Lower lobe of right lung (tissue), 2 donors: Measurements from ENCODE around the gene DGKI. TPM values are rescaled to one million over a fixed set of nuclear protein-coding genes. Genes with fewer than 3 reads are reported as not detected.
A peak's percentile ranks its signal among the peaks of the same experiment; 100 is the strongest.

Experiments used
- ATAC-seq, 2 donors: fragments of 200-7000 bp; cut with Tn5 transposase; one replicate each; pipeline ENCODE4 v1.9.1; 2020 to 2022; ENCODE audit warnings: mild to moderate bottlenecking in 2 of 2, moderate library complexity in 2 of 2
- DNase-seq: peaks from one replicate; pipeline ENCODE4 v3.0.0-alpha.2; 2020
- H3K27ac ChIP-seq: fragments of 200-600 bp; one replicate; pipeline ENCODE4 v1.8.0; 2022
- H3K27me3 ChIP-seq: fragments of 200-600 bp; one replicate; pipeline ENCODE4 v1.8.0; 2022; ENCODE audit warnings: low read depth
- H3K36me3 ChIP-seq: fragments of 200-600 bp; one replicate; pipeline ENCODE4 v1.8.0; 2022; ENCODE audit warnings: mild to moderate bottlenecking
- H3K4me1 ChIP-seq: fragments of 200-600 bp; one replicate; pipeline ENCODE4 v1.8.0; 2022
- H3K4me3 ChIP-seq: fragments of 200-600 bp; one replicate; pipeline ENCODE4 v1.8.0; 2022; ENCODE audit warnings: mild to moderate bottlenecking
- H3K9me3 ChIP-seq: fragments of 200-600 bp; one replicate; pipeline ENCODE4 v1.8.0; 2022
- CTCF ChIP-seq: fragments of 200-600 bp; IDR thresholded peaks from one replicate; pipeline ENCODE4 v1.8.0; 2022; ENCODE audit warnings: antibody characterized with exemption, mild to moderate bottlenecking
- intact Hi-C: fragments of 100-400 bp; cut with DNase I; formaldehyde crosslinking; loops from one replicate; pipeline ENCODE4 v1.11.0; 2022
- total RNA-seq: library from RNA; stranded (reverse); fragmentation: NEBNext Ultra II Directional; extraction: Animal tissue kit (Norgen Biotek cat#: 25700); gene quantifications from one replicate; pipeline ENCODE4 v1.2.1, GENCODE V29; 2021
- donor health status: DM: no; HTN: yes; CAD: no; lungs with severe emphysema.

The DGKI gene
- total RNA-seq, 1 donor from 2014 or later, result 0.09 TPM

GRCh38 chr7:137656227-137656849, 190.4 kb downstream of the DGKI start:
- Histone ChIP-seq H3K36me3 (no peaks in the 10 kb centered on the region), H3K27ac (no peak overlapping the region), H3K27me3 (no peaks in the 10 kb centered on the region), H3K4me1 (peaks cover 12% of the 10 kb centered on the region), H3K9me3 (no peaks in the 10 kb centered on the region), H3K4me3 (no peak overlapping the region)
- intact Hi-C loops, result loop anchor here (5.0 kb wide), 1 partner anchor 241 kb away; no protein-coding TSS in a partner anchor
- DNase-seq (peak; percentile 78), ATAC-seq (peak; percentile 78 to 80)
- TF ChIP-seq CTCF, result peak; percentile 77

GRCh38 chr7:137655804-137656203, 191.0 kb downstream of the DGKI start:
- no peaks in the 10 kb centered on the region for H3K36me3 ChIP-seq
- DNase-seq (no peak), ATAC-seq (no peak)
- H3K4me3 ChIP-seq, result no peak overlapping the region
- no peaks in the 10 kb centered on the region for H3K9me3 ChIP-seq
- TF ChIP-seq CTCF, result no peak
- H3K27ac ChIP-seq, result no peak overlapping the region
- H3K27me3 ChIP-seq, result no peaks in the 10 kb centered on the region
- intact Hi-C loops, result loop anchor here (5.0 kb wide), 1 partner anchor 241 kb away; no protein-coding TSS in a partner anchor
- H3K4me1 ChIP-seq, result peaks cover 12% of the 10 kb centered on the region

- no peak overlapping the region for H3K27ac ChIP-seq
- intact Hi-C loops, result no loop called here
- ATAC-seq (no peak), DNase-seq (no peak)
- no peak overlapping the region for H3K4me3 ChIP-seq
- no peaks in the 10 kb centered on the region for H3K9me3 ChIP-seq
- no peaks in the 10 kb centered on the region for H3K27me3 ChIP-seq
- no peaks in the 10 kb centered on the region for H3K36me3 ChIP-seq
- no peak for TF ChIP-seq CTCF
- peaks cover 12% of the 10 kb centered on the region for H3K4me1 ChIP-seq
These were observed 194.1 kb downstream of the DGKI start for GRCh38 chr7:137652721-137653120.

- Histone ChIP-seq H3K27me3 (peaks cover 5% of the 10 kb centered on the region), H3K4me3 (no peak overlapping the region), H3K9me3 (no peaks in the 10 kb centered on the region), H3K36me3 (no peaks in the 10 kb centered on the region), H3K4me1 (no peaks in the 10 kb centered on the region), H3K27ac (no peak overlapping the region)
- DNase-seq (no peak), ATAC-seq (no peak)
- TF ChIP-seq CTCF, result no peak
- intact Hi-C loops, result no loop called here
These were observed 198.7 kb downstream of the DGKI start for GRCh38 chr7:137647905-137648565.

GRCh38 chr7:137642472-137642871, 204.3 kb downstream of the DGKI start:
- no peak overlapping the region for H3K4me3 ChIP-seq
- H3K9me3 ChIP-seq, result no peaks in the 10 kb centered on the region
- ATAC-seq (no peak), DNase-seq (no peak)
- peaks cover 4% of the 10 kb centered on the region for H3K27me3 ChIP-seq
- H3K4me1 ChIP-seq, result no peaks in the 10 kb centered on the region
- H3K36me3 ChIP-seq, result no peaks in the 10 kb centered on the region
- intact Hi-C loops, result no loop called here
- no peak overlapping the region for H3K27ac ChIP-seq
- no peak for TF ChIP-seq CTCF
